Trophoblast cell (in vitro differentiated cells and primary cell): Measurements from ENCODE around the gene IDH3G.

Experiments
- DNase-seq, 2 donors: peaks; one replicate each; pipeline ENCODE4 v3.0.0-alpha.2; 2016
- H2AFZ ChIP-seq: 2 replicates; pipeline ENCODE4 v1.6.1; 2013; ENCODE audit warnings: low read length, moderate library complexity, mild to moderate bottlenecking; ENCODE audit not compliant: insufficient read depth, poor library complexity
- H2AK5ac ChIP-seq: 2 replicates; pipeline ENCODE4 v1.6.1; 2013; ENCODE audit warnings: mild to moderate bottlenecking, low read length
- H2BK120ac ChIP-seq: 2 replicates; pipeline ENCODE4 v1.6.1; 2013; ENCODE audit warnings: low read length, mild to moderate bottlenecking, moderate library complexity; ENCODE audit not compliant: insufficient read depth, poor library complexity
- H2BK12ac ChIP-seq: 2 replicates; pipeline ENCODE4 v1.6.1; 2013; ENCODE audit warnings: mild to moderate bottlenecking, low read length, moderate library complexity
- H2BK5ac ChIP-seq: 2 replicates; pipeline ENCODE4 v1.6.1; 2013; ENCODE audit warnings: low read length, low read depth, moderate library complexity, mild to moderate bottlenecking; ENCODE audit not compliant: poor library complexity
- H3K14ac ChIP-seq: 2 replicates; pipeline ENCODE4 v1.6.1; 2013; ENCODE audit warnings: mild to moderate bottlenecking, low read length
- H3K18ac ChIP-seq: 2 replicates; pipeline ENCODE4 v1.6.1; 2013; ENCODE audit warnings: mild to moderate bottlenecking, low read length
- H3K23ac ChIP-seq: 2 replicates; pipeline ENCODE4 v1.6.1; 2013; ENCODE audit warnings: low read length
- H3K27ac ChIP-seq: 2 replicates; pipeline ENCODE4 v1.5.1; 2013; ENCODE audit warnings: low read depth, mild to moderate bottlenecking, inconsistent platforms, low read length, moderate library complexity
- H3K27me3 ChIP-seq: 2 replicates; pipeline ENCODE4 v1.6.1; 2013; ENCODE audit warnings: inconsistent platforms, mild to moderate bottlenecking, low read length, moderate library complexity; ENCODE audit not compliant: insufficient read depth
- H3K36me3 ChIP-seq, 2 experiments: 1 replicate in 1 of 2; 2 replicates in 1 of 2; pipeline ENCODE4 v1.6.1; 2013; ENCODE audit warnings: low read length in 2 of 2, mild to moderate bottlenecking in 2 of 2, moderate library complexity in 1 of 2; ENCODE audit not compliant: insufficient read depth in 2 of 2, control insufficient read depth in 1 of 2
- H3K4ac ChIP-seq: 2 replicates; pipeline ENCODE4 v1.6.1; 2013; ENCODE audit warnings: low read depth, mild to moderate bottlenecking, low read length, moderate library complexity
- H3K4me1 ChIP-seq, 2 experiments: 1 replicate in 1 of 2; 2 replicates in 1 of 2; pipeline ENCODE4 v1.6.1; 2013; ENCODE audit warnings: low read length in 2 of 2, mild to moderate bottlenecking in 2 of 2, moderate library complexity in 1 of 2; ENCODE audit not compliant: insufficient read depth in 2 of 2, control insufficient read depth in 1 of 2
- H3K4me2 ChIP-seq: 2 replicates; pipeline ENCODE4 v1.6.1; 2013; ENCODE audit warnings: inconsistent platforms, mild to moderate bottlenecking, low read length, moderate library complexity
- H3K4me3 ChIP-seq: 2 replicates; pipeline ENCODE4 v1.5.1; 2013; ENCODE audit warnings: mild to moderate bottlenecking, low read depth, low read length, inconsistent platforms
- H3K79me1 ChIP-seq: one replicate; pipeline ENCODE4 v1.6.1; 2013; ENCODE audit warnings: low read length
- H3K79me2 ChIP-seq: 2 replicates; pipeline ENCODE4 v1.6.1; 2013; ENCODE audit warnings: low read length, mild to moderate bottlenecking; ENCODE audit not compliant: control insufficient read depth, insufficient read depth, poor library complexity
- H3K9ac ChIP-seq: 2 replicates; pipeline ENCODE4 v1.6.1; 2013; ENCODE audit warnings: mild to moderate bottlenecking, low read length
- H3K9me3 ChIP-seq: 2 replicates; pipeline ENCODE4 v1.6.1; 2013; ENCODE audit warnings: low read depth, mild to moderate bottlenecking, control low read depth, inconsistent platforms, low read length; ENCODE audit not compliant: insufficient read depth
- H4K12ac ChIP-seq: 2 replicates; pipeline ENCODE4 v1.6.1; 2013; ENCODE audit warnings: low read depth, mild to moderate bottlenecking, low read length, moderate library complexity
- H4K8ac ChIP-seq: 2 replicates; pipeline ENCODE4 v1.6.1; 2013; ENCODE audit warnings: low read depth, mild to moderate bottlenecking, low read length, moderate library complexity
- H4K91ac ChIP-seq: one replicate; pipeline ENCODE4 v1.6.1; 2013; ENCODE audit warnings: low read depth, mild to moderate bottlenecking, low read length, moderate library complexity
- WGBS: extraction: QIAGEN DNeasy Blood & Tissue Kit; methylation state at CpG from one replicate; pipeline ENCODE4 v1.1.7; 2013; ENCODE audit warnings: missing lambda C conversion rate; ENCODE audit not compliant: insufficient read length, insufficient coverage; ENCODE audit errors: extremely low coverage; 5-methylcytosine and 5-hydroxymethylcytosine counted together

Gene IDH3G

DNA sequence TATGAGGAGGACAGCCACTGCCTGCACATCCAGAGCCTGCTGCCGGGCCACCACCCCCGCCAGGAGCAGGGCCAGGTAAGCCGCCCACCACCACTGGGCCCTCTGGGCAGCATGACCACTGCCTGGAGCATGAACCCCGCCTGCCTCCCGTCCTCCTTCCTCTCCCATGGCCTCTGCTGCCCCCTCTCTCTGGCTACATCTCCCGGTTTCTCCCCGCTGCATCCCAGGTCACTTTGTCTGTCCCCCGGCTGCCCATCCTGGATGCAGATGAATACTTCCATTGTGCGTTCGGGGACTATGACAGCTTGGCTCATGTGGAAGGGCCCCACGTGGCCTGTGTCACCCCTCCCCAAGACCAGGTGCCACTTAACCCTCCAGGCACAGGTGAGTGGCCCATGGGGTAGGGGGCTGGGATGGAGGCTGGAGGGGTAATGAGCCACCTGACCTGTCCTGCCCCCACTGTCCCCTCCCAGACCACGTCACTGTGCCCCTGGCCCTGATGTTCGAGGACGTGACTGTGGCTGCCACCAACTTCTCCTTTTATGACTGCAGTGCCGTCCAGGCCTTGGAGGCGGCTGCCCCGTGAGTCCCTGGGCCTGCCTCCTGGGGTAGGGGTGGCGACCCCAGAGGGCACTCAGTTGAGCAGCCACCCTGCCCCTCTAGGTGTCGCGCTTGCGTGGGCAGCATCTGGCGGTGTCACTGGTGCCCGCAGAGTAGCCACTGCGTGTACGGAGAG, 24.1 kb downstream of the IDH3G start:
- no peak overlapping the region for H2AFZ ChIP-seq
- H3K4ac ChIP-seq: no peak overlapping the region
- H3K18ac ChIP-seq: no peak overlapping the region
- no peak overlapping the region for H2BK12ac ChIP-seq
- no peaks in the 10 kb centered on the region for H3K27me3 ChIP-seq
- no peak overlapping the region for H3K14ac ChIP-seq
- no peak overlapping the region for H2BK5ac ChIP-seq
- H3K9me3 ChIP-seq: no peaks in the 10 kb centered on the region
- no peak overlapping the region for H3K4me2 ChIP-seq
- no peaks in the 10 kb centered on the region for H3K4me1 ChIP-seq
- H3K9ac ChIP-seq: no peak overlapping the region
- no peak for DNase-seq
- WGBS: no CpG with 5 or more reads among the region's 25 CpGs
- H2AK5ac ChIP-seq: no peak overlapping the region
- H3K4me3 ChIP-seq: no peak overlapping the region
- H4K12ac ChIP-seq: no peak overlapping the region
- H3K79me1 ChIP-seq: no peaks in the 10 kb centered on the region
- H4K8ac ChIP-seq: no peak overlapping the region
- no peaks in the 10 kb centered on the region for H3K36me3 ChIP-seq
- H4K91ac ChIP-seq: no peak overlapping the region
- H3K79me2 ChIP-seq: no peaks in the 10 kb centered on the region
- H2BK120ac ChIP-seq: no peak overlapping the region
- H3K27ac ChIP-seq: no peak overlapping the region
- no peak overlapping the region for H3K23ac ChIP-seq

GRCh38 chrX:153769158-153769864, 24.9 kb downstream of the IDH3G start:
- Histone ChIP-seq H3K4me1 (no peaks in the 10 kb centered on the region), H3K27ac (no peak overlapping the region), H4K91ac (no peak overlapping the region), H3K23ac (no peak overlapping the region), H3K9me3 (no peaks in the 10 kb centered on the region), H3K79me2 (no peaks in the 10 kb centered on the region), H3K27me3 (no peaks in the 10 kb centered on the region), H4K8ac (no peak overlapping the region), H2AFZ (no peak overlapping the region), H3K4me3 (no peak overlapping the region), H3K18ac (no peak overlapping the region), H3K9ac (no peak overlapping the region), H3K4ac (no peak overlapping the region), H2AK5ac (no peak overlapping the region), H4K12ac (no peak overlapping the region), H2BK12ac (no peak overlapping the region), H2BK120ac (no peak overlapping the region), H2BK5ac (no peak overlapping the region), H3K79me1 (no peaks in the 10 kb centered on the region), H3K14ac (no peak overlapping the region), H3K4me2 (no peak overlapping the region), H3K36me3 (no peaks in the 10 kb centered on the region)
- DNase-seq: no peak
- no CpG with 5 or more reads among the region's 23 CpGs for WGBS

DNA sequence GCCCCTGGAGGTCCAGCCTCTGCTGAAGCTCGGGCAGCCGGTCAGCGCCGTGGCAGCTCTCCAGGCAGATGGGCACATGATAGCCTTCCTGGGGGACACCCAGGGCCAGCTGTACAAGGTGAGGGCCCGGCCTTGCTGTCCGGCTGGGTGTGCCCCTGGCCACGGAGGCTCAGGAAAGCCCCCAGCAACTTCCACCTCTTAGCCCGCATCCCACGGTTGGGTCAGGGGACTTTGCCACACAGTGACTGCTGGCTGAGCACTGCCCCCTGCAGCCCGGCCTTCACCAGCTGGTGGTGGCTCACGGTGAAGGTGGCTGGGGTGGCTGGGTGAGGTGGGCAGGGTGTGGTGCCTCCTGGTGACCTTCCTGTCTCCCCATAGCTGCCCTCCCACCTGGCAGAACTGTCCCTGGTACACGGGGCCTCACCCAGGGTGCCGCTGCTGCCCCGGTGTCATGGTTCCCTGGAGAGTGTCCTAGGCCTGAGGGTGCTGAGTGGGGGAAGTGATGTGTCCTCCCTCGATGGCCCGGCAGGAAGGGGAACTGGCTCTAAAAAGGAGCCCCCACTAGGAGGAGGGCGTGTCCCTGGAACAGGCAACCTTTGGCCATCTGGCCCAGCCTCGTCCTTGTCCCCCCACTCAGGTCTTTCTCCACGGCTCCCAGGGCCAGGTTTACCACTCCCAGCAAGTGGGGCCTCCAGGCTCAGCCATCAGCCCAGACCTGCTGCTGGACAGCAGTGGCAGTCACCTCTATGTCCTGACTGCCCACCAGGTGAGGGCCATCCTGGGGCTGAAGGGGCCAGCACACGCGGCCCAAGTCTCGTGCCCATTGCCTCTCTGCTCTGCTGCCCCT, 25.6 kb downstream of the IDH3G start:
- H4K8ac ChIP-seq: no peak overlapping the region
- H3K9me3 ChIP-seq: no peaks in the 10 kb centered on the region
- H3K36me3 ChIP-seq: no peaks in the 10 kb centered on the region
- H2BK12ac ChIP-seq: no peak overlapping the region
- no peak overlapping the region for H3K14ac ChIP-seq
- H3K23ac ChIP-seq: no peak overlapping the region
- no peak overlapping the region for H4K91ac ChIP-seq
- no peak overlapping the region for H2BK120ac ChIP-seq
- H2BK5ac ChIP-seq: no peak overlapping the region
- H3K4me2 ChIP-seq: no peak overlapping the region
- H2AK5ac ChIP-seq: no peak overlapping the region
- H4K12ac ChIP-seq: no peak overlapping the region
- no peak overlapping the region for H3K18ac ChIP-seq
- no peaks in the 10 kb centered on the region for H3K79me1 ChIP-seq
- H3K4me1 ChIP-seq: no peaks in the 10 kb centered on the region
- H3K9ac ChIP-seq: no peak overlapping the region
- H3K79me2 ChIP-seq: no peaks in the 10 kb centered on the region
- no peak overlapping the region for H2AFZ ChIP-seq
- no peak overlapping the region for H3K4ac ChIP-seq
- H3K27ac ChIP-seq: no peak overlapping the region
- no peaks in the 10 kb centered on the region for H3K27me3 ChIP-seq
- WGBS: no CpG with 5 or more reads among the region's 22 CpGs
- no peak overlapping the region for H3K4me3 ChIP-seq
- DNase-seq: no peak

DNA sequence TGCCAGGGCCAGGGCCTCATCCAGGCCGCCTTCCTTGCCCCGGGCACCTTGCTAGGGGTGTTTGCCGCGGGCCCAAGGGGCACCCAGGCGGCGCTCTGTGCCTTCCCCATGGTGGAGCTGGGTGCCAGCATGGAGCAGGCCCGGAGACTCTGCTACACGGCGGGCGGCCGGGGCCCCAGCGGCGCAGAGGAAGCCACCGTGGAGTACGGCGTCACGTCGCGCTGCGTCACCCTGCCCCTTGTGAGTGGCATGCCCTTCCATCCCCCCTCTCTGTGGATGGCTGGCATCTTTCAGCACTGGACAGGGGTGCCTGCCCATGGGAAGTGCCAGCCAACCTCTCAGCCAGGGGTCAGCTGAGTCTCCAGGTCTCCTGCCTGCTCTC, 26.5 kb downstream of the IDH3G start:
- no peak overlapping the region for H2BK5ac ChIP-seq
- no peak for DNase-seq
- no peak overlapping the region for H2AFZ ChIP-seq
- H4K8ac ChIP-seq: no peak overlapping the region
- H4K91ac ChIP-seq: no peak overlapping the region
- no peak overlapping the region for H3K9ac ChIP-seq
- H3K79me2 ChIP-seq: no peaks in the 10 kb centered on the region
- no CpG with 5 or more reads among the region's 20 CpGs for WGBS
- no peak overlapping the region for H2BK120ac ChIP-seq
- no peak overlapping the region for H3K4me3 ChIP-seq
- H3K14ac ChIP-seq: no peak overlapping the region
- H3K4ac ChIP-seq: no peak overlapping the region
- H3K4me2 ChIP-seq: no peak overlapping the region
- H2AK5ac ChIP-seq: no peak overlapping the region
- H3K23ac ChIP-seq: no peak overlapping the region
- no peak overlapping the region for H3K27ac ChIP-seq
- H3K36me3 ChIP-seq: no peaks in the 10 kb centered on the region
- no peak overlapping the region for H2BK12ac ChIP-seq
- no peaks in the 10 kb centered on the region for H3K4me1 ChIP-seq
- H3K18ac ChIP-seq: no peak overlapping the region
- no peaks in the 10 kb centered on the region for H3K9me3 ChIP-seq
- no peaks in the 10 kb centered on the region for H3K27me3 ChIP-seq
- H3K79me1 ChIP-seq: no peaks in the 10 kb centered on the region
- H4K12ac ChIP-seq: no peak overlapping the region
